H1 (cell line): Measurements from ENCODE around the gene SSC5D. TPM values are rescaled to one million over a fixed set of nuclear protein-coding genes. Genes with fewer than 3 reads are reported as not detected.

Source experiments
- CTCF ChIA-PET: fragments of 300-600 bp; sonication (Branson Sonifier 250); formaldehyde crosslinking; loops from one replicate; lab custom pipeline; 2021; ENCODE audit not compliant: partially characterized antibody; lab: Charles Lee
- POLR2A ChIA-PET: fragments of 300-600 bp; sonication (Branson Sonifier 250); formaldehyde crosslinking; loops from one replicate; lab custom pipeline; 2021; ENCODE audit warnings: inconsistent platforms; ENCODE audit not compliant: partially characterized antibody; lab: Charles Lee
- DNase-seq, 2 experiments: peaks; one replicate each; pipeline versions ENCODE4 v3.0.0 to v3.0.0-alpha.2; 2010 to 2022; ENCODE audit warnings: low spot score in 2 of 2, low read depth in 1 of 2, mixed read lengths in 1 of 2
- FAIRE-seq: peaks from 2 replicates; lab custom pipeline; 2011; peaks lifted over from hg19 to GRCh38; lab: Jason Lieb, UNC
- H2AFZ ChIP-seq: 2 replicates; pipeline ENCODE4 v1.8.1; 2012; ENCODE audit warnings: low read length, inconsistent platforms
- H2AK5ac ChIP-seq: 2 replicates; pipeline ENCODE4 v1.6.1; 2013; ENCODE audit warnings: low read depth, low read length
- H2BK120ac ChIP-seq: replicated peaks from 2 replicates; pipeline ENCODE3; 2013; ENCODE audit warnings: low read depth, low read length, inconsistent platforms
- H2BK12ac ChIP-seq: 2 replicates; pipeline ENCODE4 v1.6.1; 2013; ENCODE audit warnings: low read depth, low read length
- H2BK15ac ChIP-seq: 2 replicates; pipeline ENCODE4 v1.6.1; 2013; ENCODE audit warnings: low read length
- H2BK20ac ChIP-seq: 2 replicates; pipeline ENCODE4 v1.6.1; 2013; ENCODE audit warnings: low read length
- H2BK5ac ChIP-seq: 2 replicates; pipeline ENCODE4 v1.6.1; 2013; ENCODE audit warnings: low read depth, low read length
- H3K14ac ChIP-seq: 2 replicates; pipeline ENCODE4 v1.6.1; 2013; ENCODE audit warnings: inconsistent platforms; ENCODE audit not compliant: insufficient read length
- H3K18ac ChIP-seq: 2 replicates; pipeline ENCODE4 v1.6.1; 2013; ENCODE audit warnings: low read length; ENCODE audit errors: extremely low read depth
- H3K23ac ChIP-seq: 2 replicates; pipeline ENCODE4 v1.6.1; 2013; ENCODE audit warnings: inconsistent platforms; ENCODE audit not compliant: insufficient read length
- H3K23me2 ChIP-seq: 2 replicates; pipeline ENCODE4 v1.6.1; 2013; ENCODE audit warnings: low read depth, low read length
- H3K27ac ChIP-seq: 2 replicates; pipeline ENCODE4 v1.6.1; 2011; ENCODE audit warnings: low read depth, low read length, inconsistent platforms
- H3K27me3 ChIP-seq, 4 experiments: replicated peaks in 1 of 4; 1 replicate in 1 of 4; 2 replicates in 3 of 4; pipeline versions ENCODE4 v1.6.1 to v1.8.1; 2011 to 2013; ENCODE audit warnings: low read length in 3 of 4, mild to moderate bottlenecking in 3 of 4, inconsistent platforms in 2 of 4, mixed read lengths in 2 of 4, moderate library complexity in 1 of 4; ENCODE audit not compliant: control insufficient read depth in 3 of 4, insufficient read depth in 3 of 4; ENCODE audit errors: extremely low read depth in 1 of 4
- H3K36me3 ChIP-seq, 4 experiments: 2 replicates each; pipeline versions ENCODE4 v1.6.1 to v1.8.1; 2011 to 2013; ENCODE audit warnings: mild to moderate bottlenecking in 4 of 4, low read length in 3 of 4, moderate library complexity in 2 of 4, control low read depth in 1 of 4, inconsistent platforms in 1 of 4; ENCODE audit not compliant: insufficient read depth in 4 of 4, control insufficient read depth in 2 of 4
- H3K4ac ChIP-seq: replicated peaks from 2 replicates; pipeline ENCODE3; 2013; ENCODE audit warnings: low read length, low read depth, mixed read lengths, inconsistent platforms; ENCODE audit not compliant: insufficient read length
- H3K4me1 ChIP-seq, 4 experiments: replicated peaks in 1 of 4; 1 replicate in 1 of 4; 2 replicates in 3 of 4; pipeline versions ENCODE4 v1.6.1 to v1.8.1; 2011 to 2013; ENCODE audit warnings: low read length in 3 of 4, inconsistent platforms in 2 of 4, mixed read lengths in 1 of 4; ENCODE audit not compliant: insufficient read depth in 4 of 4, control insufficient read depth in 3 of 4
- H3K4me2 ChIP-seq, 2 experiments: 2 replicates each; pipeline versions ENCODE4 v1.6.1 to v1.8.1; 2011 to 2013; ENCODE audit warnings: low read depth in 2 of 2, low read length in 2 of 2, control low read depth in 1 of 2, inconsistent platforms in 1 of 2, mild to moderate bottlenecking in 1 of 2; ENCODE audit not compliant: insufficient read depth in 1 of 2
- H3K4me3 ChIP-seq, 4 experiments: fragments of 200-600, 300-600 bp in 1 of 4; sonication (generic), shearing (Covaris generic), sonication (Bioruptor Twin) in 1 of 4; 2 replicates each; pipeline versions ENCODE4 v1.5.1 to v1.8.1; 2011 to 2016; ENCODE audit warnings: low read length in 4 of 4, low read depth in 3 of 4, control low read depth in 2 of 4, inconsistent platforms in 2 of 4, mild to moderate bottlenecking in 2 of 4, mixed read lengths in 1 of 4, moderate library complexity in 1 of 4; ENCODE audit not compliant: insufficient read depth in 2 of 4; ENCODE audit errors: extremely low read depth in 1 of 4
- H3K56ac ChIP-seq: replicated peaks from 2 replicates; pipeline ENCODE3; 2013; ENCODE audit warnings: low read depth, mild to moderate bottlenecking, mixed read lengths, low read length, inconsistent platforms; ENCODE audit not compliant: insufficient read length
- H3K79me1 ChIP-seq: 2 replicates; pipeline ENCODE4 v1.6.1; 2013; ENCODE audit warnings: low read depth, low read length, control low read depth
- H3K79me2 ChIP-seq, 2 experiments: 2 replicates each; pipeline versions ENCODE4 v1.6.1 to v1.8.1; 2012 to 2013; ENCODE audit warnings: low read length in 2 of 2, mild to moderate bottlenecking in 2 of 2, inconsistent platforms in 1 of 2; ENCODE audit not compliant: insufficient read depth in 2 of 2, control insufficient read depth in 1 of 2
- H3K9ac ChIP-seq, 4 experiments: replicated peaks in 1 of 4; 1 replicate in 1 of 4; 2 replicates in 3 of 4; pipeline versions ENCODE4 v1.6.1 to v1.8.1; 2011 to 2013; ENCODE audit warnings: low read depth in 3 of 4, low read length in 3 of 4, control low read depth in 2 of 4, mild to moderate bottlenecking in 2 of 4, moderate library complexity in 2 of 4, inconsistent platforms in 1 of 4; ENCODE audit errors: extremely low read depth in 1 of 4
- H3K9me3 ChIP-seq, 2 experiments: 2 replicates each; pipeline versions ENCODE4 v1.6.1 to v1.8.1; 2012 to 2013; ENCODE audit warnings: mild to moderate bottlenecking in 2 of 2, moderate library complexity in 2 of 2, control low read depth in 1 of 2, inconsistent platforms in 1 of 2, low read depth in 1 of 2, low read length in 1 of 2, mixed read lengths in 1 of 2; ENCODE audit not compliant: insufficient read depth in 2 of 2
- H4K20me1 ChIP-seq, 2 experiments: replicated peaks in 1 of 2; 2 replicates each; pipeline versions ENCODE3 to v1.8.1; 2011 to 2013; ENCODE audit warnings: inconsistent platforms in 2 of 2, low read length in 2 of 2, mild to moderate bottlenecking in 1 of 2; ENCODE audit not compliant: insufficient read depth in 2 of 2, control insufficient read depth in 1 of 2
- H4K5ac ChIP-seq: 2 replicates; pipeline ENCODE4 v1.6.1; 2013; ENCODE audit warnings: low read length, low read depth, mixed read lengths, inconsistent platforms; ENCODE audit not compliant: insufficient read length
- H4K8ac ChIP-seq: 2 replicates; pipeline ENCODE4 v1.8.0; 2013; ENCODE audit warnings: mild to moderate bottlenecking, moderate library complexity, low read length, inconsistent platforms; ENCODE audit not compliant: insufficient read depth; ENCODE audit errors: extremely low read depth
- H4K91ac ChIP-seq: replicated peaks from 2 replicates; pipeline ENCODE3; 2013; ENCODE audit warnings: low read length, mixed read lengths, inconsistent platforms; ENCODE audit not compliant: insufficient read length
- MAX ChIP-seq: IDR thresholded peaks from 2 replicates; pipeline ENCODE4 v1.6.1; 2012; ENCODE audit warnings: inconsistent platforms
- NRF1 ChIP-seq: IDR thresholded peaks from 2 replicates; pipeline ENCODE4 v1.6.1; 2011; ENCODE audit warnings: mild to moderate bottlenecking, low read depth, low read length, improper control_type of control experiment
- PHF8 ChIP-seq: fragments of 200-600 bp; sonication (generic); conservative IDR thresholded peaks from 2 replicates; pipeline ENCODE4 v1.7.1; 2012; ENCODE audit warnings: low read depth, mild to moderate bottlenecking, inconsistent platforms, low read length, moderate library complexity
- TAF7 ChIP-seq: optimal IDR thresholded peaks from 2 replicates; pipeline ENCODE3; 2011; ENCODE audit warnings: low read depth, mild to moderate bottlenecking, inconsistent platforms, low read length, moderate library complexity, borderline replicate concordance
- WGBS, 2 experiments: shearing (Covaris generic) in 1 of 2; methylation state at CpG; one replicate each; pipeline versions ENCODE4 v1.1.6 to v1.1.7; 2013 to 2015; ENCODE audit warnings: low lambda C conversion rate in 2 of 2, mixed read lengths in 2 of 2, inconsistent platforms in 1 of 2, low coverage in 1 of 2, missing lambda C conversion rate in 1 of 2; ENCODE audit not compliant: insufficient replicate concordance in 2 of 2, insufficient coverage in 1 of 2, insufficient read length in 1 of 2; ENCODE audit errors: extremely low coverage in 1 of 2, missing lambda C conversion rate in 1 of 2; 5-methylcytosine and 5-hydroxymethylcytosine counted together
- polyA plus RNA-seq, 7 experiments: library from polyadenylated mRNA; depleted of rRNA in 3 of 7; stranded (reverse) in 5 of 7; unstranded in 2 of 7; fragments of >200 nt in 5 of 7; fragments of 200-250 nt in 2 of 7; gene quantifications; 1 replicate in 5 of 7; 2 replicates in 1 of 7; 4 replicates in 1 of 7; pipeline versions ENCODE4 v1.2.1 to v1.2.3, GENCODE V29; 2011 to 2013; ENCODE audit warnings: missing spikeins in 2 of 7, mixed read lengths in 2 of 7
- total RNA-seq: library from RNA; stranded (reverse); fragmentation: NEBNext Ultra II Directional; extraction: Animal tissue kit (Norgen Biotek cat#: 25700); gene quantifications from 2 replicates; pipeline ENCODE4 v1.2.1, GENCODE V29; 2021

The SSC5D gene
- total and polyA plus RNA-seq, 2 of the 8 experiments (the other 6 are each of a cell fraction or from before 2014, with no cell fraction given): 0.39 to 1.7 TPM

GRCh38 chr19:55497763-55498162 lies 9.5 kb downstream of the SSC5D start:
- no peak overlapping the region for H3K27ac ChIP-seq
- H3K4me1 ChIP-seq: peaks cover 0 to 6% (median 3%) of the 10 kb centered on the region in 4 experiments; a peak in 1 of 7 replicates
- no peaks in the 10 kb centered on the region for H3K23me2 ChIP-seq
- H2AK5ac ChIP-seq: no peak overlapping the region
- H3K23ac ChIP-seq: no peak overlapping the region
- no peak overlapping the region for H2BK5ac ChIP-seq
- no peak overlapping the region for H2AFZ ChIP-seq
- H3K4me2 ChIP-seq: no peak overlapping the region
- no peak overlapping the region for H4K8ac ChIP-seq
- H2BK12ac ChIP-seq: peak overlapping the region; percentile 41; the same call in 1 of the 2 replicates
- 87% methylated on average over 13 of the region's 13 CpGs; no CpG with 5 or more reads in 1 of the 2 experiments for WGBS, 2 experiments
- H4K5ac ChIP-seq: no peak overlapping the region
- ChIA-PET CTCF (interaction anchor here (0.6 to 1.5 kb wide), 5 partner anchors 8 to 123 kb away, joined by 3 to 4 read pairs (median 3); no protein-coding TSS in a partner anchor), POLR2A (interaction anchor here (0.6 to 4.9 kb wide), 6 partner anchors 10 to 634 kb away, joined by 3 to 50 read pairs (median 3); partner anchors contain the start of genes NAT14, SSC5D and UBE2S)
- no peak overlapping the region for H2BK120ac ChIP-seq
- H3K56ac ChIP-seq: no peak overlapping the region
- H3K18ac ChIP-seq: no peak overlapping the region
- H4K91ac ChIP-seq: no peak overlapping the region
- H3K9me3 ChIP-seq: peaks cover 0 to under 1% of the 10 kb centered on the region in 2 experiments; a peak in 1 of 4 replicates
- no peak overlapping the region for H3K9ac ChIP-seq
- H3K27me3 ChIP-seq: peaks cover 2 to 12% (median 7%) of the 10 kb centered on the region in 4 experiments
- H3K4ac ChIP-seq: no peak overlapping the region
- H3K14ac ChIP-seq: no peak overlapping the region
- H2BK15ac ChIP-seq: no peak overlapping the region
- H3K79me1 ChIP-seq: no peaks in the 10 kb centered on the region
- H2BK20ac ChIP-seq: no peak overlapping the region
- H3K36me3 ChIP-seq: no peaks in the 10 kb centered on the region
- TF ChIP-seq TAF7 (no peak), PHF8 (no peak), MAX (no peak), NRF1 (no peak)
- no peaks in the 10 kb centered on the region for H3K79me2 ChIP-seq
- no peak overlapping the region for H3K4me3 ChIP-seq
- no peaks in the 10 kb centered on the region for H4K20me1 ChIP-seq
- no peak for FAIRE-seq
- no peak for DNase-seq
